Astrocyte of the spinal cord (primary cell): ENCODE measurements around the gene IDNK.
A peak's percentile ranks its signal among the peaks of the same experiment; 100 is the strongest.
"Not testable (repeated sequence)": the region's sequence is repeated elsewhere in the genome, so short reads cannot be mapped to it uniquely, and the experiment has no call there.

Experiments used
- DNase-seq: peaks from one replicate; pipeline ENCODE4 v3.0.0; 2011; ENCODE audit warnings: low read depth, low spot score
- H3K4me3 ChIP-seq: 2 replicates; pipeline ENCODE4 v1.5.1; 2011; ENCODE audit warnings: low read depth, mild to moderate bottlenecking, low read length, moderate library complexity
- in situ Hi-C: cut with HindIII; loops from 2 replicates; pipeline ENCODE4 v1.10.0; 2017; ENCODE audit warnings: low sequenced_read_pairs
- TF ChIP-seq, protein P1 (sequence below): IDR thresholded peaks from 2 replicates; pipeline ENCODE4 v1.5.1; 2012; ENCODE audit warnings: low read depth, mild to moderate bottlenecking, low read length, inconsistent platforms

Gene IDNK

GRCh38 chr9:83596899-83597504 lies 25.9 kb upstream of the IDNK start:
- in situ Hi-C loops: no loop called here
- DNase-seq: peak; percentile 35
- TF ChIP-seq, protein P1, sequence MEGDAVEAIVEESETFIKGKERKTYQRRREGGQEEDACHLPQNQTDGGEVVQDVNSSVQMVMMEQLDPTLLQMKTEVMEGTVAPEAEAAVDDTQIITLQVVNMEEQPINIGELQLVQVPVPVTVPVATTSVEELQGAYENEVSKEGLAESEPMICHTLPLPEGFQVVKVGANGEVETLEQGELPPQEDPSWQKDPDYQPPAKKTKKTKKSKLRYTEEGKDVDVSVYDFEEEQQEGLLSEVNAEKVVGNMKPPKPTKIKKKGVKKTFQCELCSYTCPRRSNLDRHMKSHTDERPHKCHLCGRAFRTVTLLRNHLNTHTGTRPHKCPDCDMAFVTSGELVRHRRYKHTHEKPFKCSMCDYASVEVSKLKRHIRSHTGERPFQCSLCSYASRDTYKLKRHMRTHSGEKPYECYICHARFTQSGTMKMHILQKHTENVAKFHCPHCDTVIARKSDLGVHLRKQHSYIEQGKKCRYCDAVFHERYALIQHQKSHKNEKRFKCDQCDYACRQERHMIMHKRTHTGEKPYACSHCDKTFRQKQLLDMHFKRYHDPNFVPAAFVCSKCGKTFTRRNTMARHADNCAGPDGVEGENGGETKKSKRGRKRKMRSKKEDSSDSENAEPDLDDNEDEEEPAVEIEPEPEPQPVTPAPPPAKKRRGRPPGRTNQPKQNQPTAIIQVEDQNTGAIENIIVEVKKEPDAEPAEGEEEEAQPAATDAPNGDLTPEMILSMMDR: peak; percentile 71
- no peak overlapping the region for H3K4me3 ChIP-seq

GRCh38 chr9:83598487-83598886 lies 24.5 kb upstream of the IDNK start:
- in situ Hi-C loops: no loop called here
- TF ChIP-seq, protein P1: no peak
- no peak for DNase-seq
- no peak overlapping the region for H3K4me3 ChIP-seq

DNA sequence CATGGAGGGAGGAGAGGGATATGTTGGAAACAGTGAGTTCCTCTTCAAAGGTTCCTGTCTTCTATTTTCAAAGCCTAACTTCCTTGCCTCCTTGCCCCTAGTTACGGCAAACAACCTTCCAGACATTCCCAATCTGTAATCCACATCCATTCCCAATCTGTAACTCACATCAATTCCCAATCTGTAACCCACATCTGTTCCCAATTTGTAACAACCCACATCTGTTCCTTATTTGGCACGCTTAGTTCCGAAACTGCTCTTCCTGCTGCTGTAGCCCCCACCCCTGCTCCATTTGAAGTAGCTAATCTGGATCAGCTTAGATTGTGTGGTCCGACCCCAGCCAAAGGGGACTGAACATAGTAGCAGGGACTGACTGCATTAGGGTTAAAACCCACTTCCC lies 23.9 kb upstream of the IDNK start:
- TF ChIP-seq, protein P1: no peak
- DNase-seq: no peak
- no peak overlapping the region for H3K4me3 ChIP-seq
- in situ Hi-C loops: no loop called here

DNA sequence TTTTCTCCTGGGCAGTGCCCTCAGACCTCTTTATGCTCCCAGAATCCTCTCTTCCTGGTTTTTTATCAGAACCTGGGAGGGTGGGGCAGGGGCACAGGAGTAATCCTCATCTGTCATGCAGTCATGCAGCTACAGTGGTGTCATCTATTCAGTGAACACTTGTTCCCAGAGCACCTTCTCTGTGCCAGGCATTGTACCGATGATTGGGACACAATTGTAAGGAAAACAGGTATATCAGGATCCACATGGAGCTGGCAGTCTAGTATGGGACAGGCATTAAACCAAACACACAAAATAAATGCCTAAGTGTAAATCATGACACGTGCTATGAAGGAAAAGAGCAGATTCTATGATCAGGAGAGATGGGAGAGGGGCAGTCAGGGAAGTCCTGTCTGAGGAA lies 21.5 kb upstream of the IDNK start:
- TF ChIP-seq, protein P1: no peak
- no peak for DNase-seq
- in situ Hi-C loops: no loop called here
- H3K4me3 ChIP-seq: no peak overlapping the region

- H3K4me3 ChIP-seq, in situ Hi-C loops, DNase-seq: not testable (repeated sequence)
Measured at GRCh38 chr9:83607620-83608019, 15.3 kb upstream of the IDNK start.

GRCh38 chr9:83613298-83613697 lies 9.6 kb upstream of the IDNK start:
- DNase-seq, H3K4me3 ChIP-seq, in situ Hi-C loops: not testable (repeated sequence)

GRCh38 chr9:83617299-83617698 lies 5.6 kb upstream of the IDNK start:
- TF ChIP-seq, protein P1: no peak
- in situ Hi-C loops: no loop called here
- no peak for DNase-seq
- no peak overlapping the region for H3K4me3 ChIP-seq
